ENCODE measurements around the gene RBFOX2.

GRCh38 chr22:35887296-35887875 is 141.2 kb downstream of the RBFOX2 start:
- no peak for TF ChIP-seq CTCF (IDR thresholded peaks at IDR 0.05)
- TF ChIP-seq ZFX (IDR thresholded peaks at IDR 0.05; ENCODE audit: borderline replicate concordance) = no peak
